Stimulated activated naive CD8-positive, alpha-beta T cell treated with anti-CD3 and anti-CD28 coated beads, Interleukin-15, Interleukin-2, amounts not matched to agents 100 U/mL and 50 U/mL, for 24 hours (primary cell): ENCODE data around the gene PTCH2.

ENCODE experiments used
- ATAC-seq: fragments of 150-1000 bp; cut with Tn5 transposase; one replicate; pipeline ENCODE4 v1.10.0; 2021
- DNase-seq: peaks from one replicate; pipeline ENCODE4 v3.0.0; 2021

The PTCH2 gene

GRCh38 chr1:44842862-44843655, at the start of gene PTCH2:
TSS of gene PTCH2 (minus strand) at chr1:44843253. CDS start at chr1:44842932, 321 bp downstream.
- peak; percentile 56 for DNase-seq

GRCh38 chr1:44890007-44890406, 47.0 kb upstream of the PTCH2 start:
- ATAC-seq, result no peak
- no peak for DNase-seq

More at GRCh38 chr1:44842862-44843655, at the start of gene PTCH2:
- ATAC-seq, result peak; percentile 76

- no peak for DNase-seq
- ATAC-seq, result no peak
Measured at GRCh38 chr1:44885406-44885805, 42.4 kb upstream of the PTCH2 start.

GRCh38 chr1:44884746-44885145, 41.7 kb upstream of the PTCH2 start:
- DNase-seq, result no peak
- no peak for ATAC-seq

- no peak for DNase-seq
Measured at GRCh38 chr1:44881011-44881632, 38.1 kb upstream of the PTCH2 start.

GRCh38 chr1:44874155-44874554, 31.1 kb upstream of the PTCH2 start:
- DNase-seq (no peak), ATAC-seq (no peak)

More at GRCh38 chr1:44881011-44881632, 38.1 kb upstream of the PTCH2 start:
- ATAC-seq, result no peak

- ATAC-seq (no peak), DNase-seq (no peak)
Measured at GRCh38 chr1:44870096-44870495, 27.0 kb upstream of the PTCH2 start.

- DNase-seq, result no peak
- ATAC-seq, result no peak
Measured at GRCh38 chr1:44867801-44868200, 24.7 kb upstream of the PTCH2 start.

- ATAC-seq (peak; percentile 32), DNase-seq (no peak)
Measured at GRCh38 chr1:44862829-44863401, 19.9 kb upstream of the PTCH2 start.

- DNase-seq, result no peak
- ATAC-seq, result no peak
Measured at GRCh38 chr1:44860891-44861425, 17.9 kb upstream of the PTCH2 start.

GRCh38 chr1:44860331-44860730, 17.3 kb upstream of the PTCH2 start:
- DNase-seq, result no peak

GRCh38 chr1:44857446-44857845, 14.4 kb upstream of the PTCH2 start:
- ATAC-seq (no peak), DNase-seq (no peak)

More at GRCh38 chr1:44860331-44860730, 17.3 kb upstream of the PTCH2 start:
- ATAC-seq, result no peak

GRCh38 chr1:44855742-44856141, 12.7 kb upstream of the PTCH2 start:
- ATAC-seq (no peak), DNase-seq (no peak)

- DNase-seq (no peak), ATAC-seq (no peak)
Measured at GRCh38 chr1:44854970-44855369, 11.9 kb upstream of the PTCH2 start.

- DNase-seq (no peak), ATAC-seq (no peak)
Measured at GRCh38 chr1:44853201-44853600, 10.1 kb upstream of the PTCH2 start.

- no peak for ATAC-seq
- no peak for DNase-seq
Measured at GRCh38 chr1:44851308-44851707, 8.3 kb upstream of the PTCH2 start.

GRCh38 chr1:44849575-44850132, 6.6 kb upstream of the PTCH2 start:
- ATAC-seq, result peak; percentile 60
- DNase-seq, result no peak

GRCh38 chr1:44848456-44849181, 5.6 kb upstream of the PTCH2 start:
- DNase-seq, result no peak

GRCh38 chr1:44847845-44848244, 4.8 kb upstream of the PTCH2 start:
- no peak for DNase-seq
- ATAC-seq, result no peak

More at GRCh38 chr1:44848456-44849181, 5.6 kb upstream of the PTCH2 start:
- no peak for ATAC-seq

GRCh38 chr1:44846985-44847384, 3.9 kb upstream of the PTCH2 start:
- ATAC-seq, result no peak
- DNase-seq, result no peak

- ATAC-seq (no peak), DNase-seq (no peak)
Measured at GRCh38 chr1:44842486-44842861, 579 bp downstream of the PTCH2 start.

GRCh38 chr1:44839576-44839975, 3.5 kb downstream of the PTCH2 start:
- DNase-seq, result no peak
- ATAC-seq, result no peak
